ENCODE data around the gene SLCO2A1. TPM values are rescaled to one million over a fixed set of nuclear protein-coding genes. Genes with fewer than 3 reads are reported as not detected.
A peak's percentile ranks its signal among the peaks of the same experiment; 100 is the strongest.

SLCO2A1 gene
- total RNA-seq, 6 donors from 2014 or later: 56.2 to 308 (median 133) TPM

DNA sequence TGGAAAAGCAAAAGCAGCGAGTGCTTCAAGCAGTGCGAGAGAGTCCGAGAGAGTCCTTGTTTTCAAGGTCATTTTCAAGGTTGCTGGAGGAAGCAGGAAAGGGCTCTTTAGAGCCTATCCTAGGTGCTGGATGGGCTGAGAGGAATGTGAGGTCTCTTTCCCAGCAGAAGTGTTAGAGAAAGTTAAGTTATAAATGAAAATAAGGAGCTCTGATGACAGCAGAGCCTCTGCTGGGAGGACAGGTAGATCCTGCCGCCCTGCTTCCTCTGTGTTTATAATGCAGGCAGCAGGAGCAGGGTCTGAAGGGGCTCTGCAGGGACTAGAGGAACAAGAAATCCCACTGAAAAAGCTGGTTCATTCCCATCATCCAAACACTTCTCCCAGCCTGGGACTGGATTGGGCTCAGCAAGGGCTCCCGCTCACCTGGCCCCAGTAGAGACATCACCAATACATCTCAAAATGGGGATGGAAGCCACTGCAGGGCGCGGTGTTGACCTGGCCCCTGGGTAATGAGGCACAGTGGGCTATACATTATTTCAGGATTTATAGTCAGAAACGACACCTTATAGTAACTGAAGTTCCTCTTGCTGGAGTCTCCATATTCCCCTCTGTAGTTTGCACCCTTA is 92.6 kb downstream of the SLCO2A1 start:
- Histone ChIP-seq H3K36me3 (peaks cover 0 to 83% (median 10%) of the 10 kb centered on the region in 4 donors), H3K9me3 (no peaks in the 10 kb centered on the region), H3K4me1 (peaks cover 0 to 9% (median 0%) of the 10 kb centered on the region in 4 donors), H3K27me3 (no peaks in the 10 kb centered on the region), H3K4me3 (no peak overlapping the region), H3K27ac (peak overlapping the region in 1 of 4 donors; percentile 59)
- DNase-seq (no peak), ATAC-seq (ENCODE audit: low FRiP score in 2 of 2) (no peak)
- WGBS, 2 donors: 87 to 89% methylated on average over 8 of the region's 8 CpGs
- TF ChIP-seq, protein P1, sequence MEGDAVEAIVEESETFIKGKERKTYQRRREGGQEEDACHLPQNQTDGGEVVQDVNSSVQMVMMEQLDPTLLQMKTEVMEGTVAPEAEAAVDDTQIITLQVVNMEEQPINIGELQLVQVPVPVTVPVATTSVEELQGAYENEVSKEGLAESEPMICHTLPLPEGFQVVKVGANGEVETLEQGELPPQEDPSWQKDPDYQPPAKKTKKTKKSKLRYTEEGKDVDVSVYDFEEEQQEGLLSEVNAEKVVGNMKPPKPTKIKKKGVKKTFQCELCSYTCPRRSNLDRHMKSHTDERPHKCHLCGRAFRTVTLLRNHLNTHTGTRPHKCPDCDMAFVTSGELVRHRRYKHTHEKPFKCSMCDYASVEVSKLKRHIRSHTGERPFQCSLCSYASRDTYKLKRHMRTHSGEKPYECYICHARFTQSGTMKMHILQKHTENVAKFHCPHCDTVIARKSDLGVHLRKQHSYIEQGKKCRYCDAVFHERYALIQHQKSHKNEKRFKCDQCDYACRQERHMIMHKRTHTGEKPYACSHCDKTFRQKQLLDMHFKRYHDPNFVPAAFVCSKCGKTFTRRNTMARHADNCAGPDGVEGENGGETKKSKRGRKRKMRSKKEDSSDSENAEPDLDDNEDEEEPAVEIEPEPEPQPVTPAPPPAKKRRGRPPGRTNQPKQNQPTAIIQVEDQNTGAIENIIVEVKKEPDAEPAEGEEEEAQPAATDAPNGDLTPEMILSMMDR (IDR thresholded peaks at IDR 0.05): no peak
- TF ChIP-seq POLR2AphosphoS5 (IDR thresholded peaks at IDR 0.05): no peak

DNA sequence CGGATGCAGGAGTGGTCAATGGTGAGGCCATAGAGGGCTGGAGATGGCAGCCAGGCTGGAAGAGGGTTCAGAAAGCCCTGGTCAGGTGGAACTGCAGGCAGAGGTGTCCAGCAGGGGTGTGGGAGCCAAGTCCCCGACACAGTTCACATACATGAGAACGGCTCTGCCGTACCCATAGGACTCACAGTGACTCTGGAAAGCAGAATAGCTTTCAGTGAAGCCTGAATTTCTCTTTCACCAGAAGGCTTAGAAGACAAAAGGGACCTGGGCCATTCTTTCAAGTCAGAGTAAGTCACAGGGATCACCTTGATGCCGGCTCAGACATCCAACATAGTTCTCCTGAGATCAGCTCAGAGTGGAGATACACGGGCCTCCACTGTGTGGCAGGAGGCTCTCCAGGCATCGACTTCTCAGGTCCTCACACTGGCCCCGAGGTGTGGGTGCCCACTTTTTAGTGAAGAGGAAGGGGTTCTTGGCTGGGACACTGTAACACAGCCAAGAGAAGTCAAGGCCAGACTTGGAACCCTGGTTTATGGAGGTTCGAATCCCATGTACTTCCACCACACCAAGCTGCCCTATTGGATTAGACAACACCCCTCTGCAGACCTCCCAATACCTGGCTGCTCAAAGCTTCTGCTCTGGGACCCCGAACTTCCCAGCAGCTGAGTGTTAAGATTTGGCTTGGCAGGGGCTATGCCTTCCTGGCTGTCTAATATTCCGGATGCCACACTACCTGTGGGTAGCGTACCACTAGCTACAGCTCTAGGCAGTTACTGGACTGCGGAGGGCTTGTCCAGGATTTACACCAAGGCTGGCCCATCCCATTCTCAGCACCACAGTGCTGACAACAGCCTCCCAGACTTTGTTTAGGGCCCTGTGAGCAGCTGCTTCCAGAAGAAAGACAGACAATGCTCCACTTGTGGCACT is 93.6 kb downstream of the SLCO2A1 start:
- H3K9me3 ChIP-seq: no peaks in the 10 kb centered on the region
- 83 to 90% methylated on average over 5 to 13 of the region's 13 CpGs for WGBS, 2 donors
- DNase-seq (no peak), ATAC-seq (ENCODE audit: low FRiP score in 2 of 2) (no peak)
- TF ChIP-seq POLR2A (IDR thresholded peaks at IDR 0.05) (no peak), POLR2AphosphoS5 (IDR thresholded peaks at IDR 0.05) (no peak), EP300 (IDR thresholded peaks at IDR 0.05) (no peak)
- TF ChIP-seq, protein P1 (IDR thresholded peaks at IDR 0.05): no peak
- peak overlapping the region in 2 of 4 donors; percentile 27 to 59 for H3K27ac ChIP-seq
- H3K4me1 ChIP-seq: peaks cover 0 to 4% (median under 1%) of the 10 kb centered on the region in 4 donors
- no peak overlapping the region for H3K4me3 ChIP-seq
- H3K36me3 ChIP-seq: peaks cover 0 to 73% (median 9%) of the 10 kb centered on the region in 4 donors
- no peaks in the 10 kb centered on the region for H3K27me3 ChIP-seq

DNA sequence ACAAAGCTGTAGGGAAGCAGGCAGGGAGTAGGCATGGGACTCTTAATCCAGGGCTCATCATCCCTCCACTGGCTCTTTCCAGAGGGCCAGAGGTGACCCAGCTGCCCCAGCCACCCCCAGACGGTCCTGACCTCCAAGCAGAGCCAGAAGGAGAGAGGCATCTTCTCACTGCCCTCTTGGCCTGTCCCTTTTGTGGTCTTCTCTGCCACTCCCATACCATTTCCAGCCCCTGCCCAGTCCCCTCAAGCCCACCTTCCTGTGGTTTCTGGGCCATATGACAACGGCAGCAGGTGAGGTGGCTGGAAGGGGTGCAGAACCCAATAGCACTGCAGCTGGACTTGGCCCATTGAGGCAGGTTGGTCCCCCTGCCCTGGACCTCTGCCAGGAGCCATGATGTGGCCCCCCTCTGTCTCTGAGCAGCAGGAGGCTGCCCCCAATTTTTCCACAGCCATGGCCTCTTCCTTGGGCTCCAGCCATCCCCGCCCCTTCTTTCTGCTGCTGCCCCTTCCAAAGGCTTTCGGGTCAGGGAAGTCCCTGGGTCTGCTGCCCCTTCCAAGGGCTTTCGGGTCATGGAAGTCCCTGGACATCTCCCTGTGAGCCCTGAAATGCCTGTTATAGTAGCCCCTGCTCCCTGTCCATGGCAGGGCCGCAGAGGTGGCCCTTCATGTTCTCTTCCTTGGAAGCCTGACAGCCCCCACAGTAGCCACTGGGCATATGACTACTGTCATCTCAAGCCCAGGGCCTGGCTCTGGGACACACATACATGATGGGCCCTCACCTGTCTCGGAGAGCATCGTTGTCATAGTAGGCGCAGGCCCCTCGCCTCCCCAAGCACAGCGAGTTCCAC is 94.5 kb downstream of the SLCO2A1 start:
- Histone ChIP-seq H3K4me3 (no peak overlapping the region), H3K36me3 (peaks cover 0 to 64% (median 9%) of the 10 kb centered on the region in 4 donors), H3K9me3 (no peaks in the 10 kb centered on the region), H3K27ac (peak overlapping the region in 2 of 4 donors; percentile 20 to 59), H3K4me1 (peaks cover 0 to 4% (median 2%) of the 10 kb centered on the region in 4 donors), H3K27me3 (no peaks in the 10 kb centered on the region)
- DNase-seq (no peak), ATAC-seq (ENCODE audit: low FRiP score in 2 of 2) (no peak)
- 90 to 95% methylated on average over 8 to 11 of the region's 11 CpGs for WGBS, 2 donors
- TF ChIP-seq EP300 (IDR thresholded peaks at IDR 0.05) (no peak), POLR2AphosphoS5 (IDR thresholded peaks at IDR 0.05) (no peak), POLR2A (IDR thresholded peaks at IDR 0.05) (no peak)
- TF ChIP-seq, protein P1 (IDR thresholded peaks at IDR 0.05): no peak

DNA sequence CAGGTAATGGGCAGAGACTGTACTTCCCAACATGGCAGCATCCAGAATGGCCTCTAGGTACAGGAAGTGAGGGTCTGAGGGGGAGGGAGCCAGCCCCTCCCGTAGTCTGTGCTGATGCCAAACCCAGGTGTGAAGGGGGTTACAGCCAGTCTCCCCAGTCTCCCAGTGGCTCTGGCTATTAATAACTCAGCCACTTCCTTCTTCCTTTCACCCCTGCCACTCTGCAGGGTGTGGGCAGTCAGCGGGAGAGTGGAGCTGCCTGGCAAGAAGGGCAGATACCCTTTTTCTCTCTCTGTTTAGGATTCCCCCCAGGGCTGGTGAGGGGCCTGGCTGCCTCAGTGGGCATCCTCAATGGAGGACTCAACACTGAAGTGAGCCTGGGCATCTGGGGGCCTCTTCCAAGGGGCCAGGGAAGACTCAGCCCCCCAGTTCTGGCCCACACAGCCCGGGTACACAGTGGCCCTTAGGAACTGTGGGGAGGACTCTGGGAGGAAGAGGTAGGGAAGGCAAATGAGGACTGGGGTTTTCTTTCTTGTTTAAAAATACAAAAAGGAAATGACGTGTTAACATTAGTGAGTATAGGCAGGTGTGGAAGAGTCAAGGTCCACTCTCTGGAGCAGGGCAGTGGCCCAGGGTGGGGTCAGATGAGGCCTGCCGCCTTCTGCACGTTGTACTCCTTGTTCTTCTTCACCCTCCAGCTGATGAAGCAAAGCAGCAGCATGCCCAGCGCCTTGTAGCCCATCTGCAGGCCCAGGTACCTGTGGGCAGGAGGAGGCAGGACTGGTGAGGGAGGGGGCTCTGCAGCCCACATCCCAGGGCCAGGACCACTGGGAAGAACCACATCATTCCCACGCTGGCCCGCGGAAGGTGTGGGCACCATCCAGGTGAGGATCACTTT is 95.4 kb downstream of the SLCO2A1 start:
- H3K27ac ChIP-seq: peak overlapping the region in 1 of 4 donors; percentile 59
- TF ChIP-seq POLR2AphosphoS5 (IDR thresholded peaks at IDR 0.05): no peak
- no peak for TF ChIP-seq EP300 (IDR thresholded peaks at IDR 0.05)
- TF ChIP-seq, protein P1 (IDR thresholded peaks at IDR 0.05): no peak
- no peak for TF ChIP-seq POLR2A (IDR thresholded peaks at IDR 0.05)

More for the DNA sequence above, 95.4 kb downstream of the SLCO2A1 start:
- peaks cover 0 to 59% (median 9%) of the 10 kb centered on the region in 4 donors for H3K36me3 ChIP-seq
- H3K4me1 ChIP-seq: peaks cover 0 to 4% (median 2%) of the 10 kb centered on the region in 4 donors
- H3K9me3 ChIP-seq: no peaks in the 10 kb centered on the region
- WGBS, 2 donors: 83 to 86% methylated on average over 10 of the region's 10 CpGs
- H3K4me3 ChIP-seq: no peak overlapping the region
- DNase-seq (no peak), ATAC-seq (ENCODE audit: low FRiP score in 2 of 2) (no peak)
- H3K27me3 ChIP-seq: no peaks in the 10 kb centered on the region
